ENCODE measurements around the gene SLC52A3. TPM values are rescaled to one million over a fixed set of nuclear protein-coding genes. Genes with fewer than 3 reads are reported as not detected.

SLC52A3 gene
- total and polyA plus RNA-seq, 2 donors (not counting 3 experiments of a cell fraction or from before 2014, with no cell fraction given): not detected

DNA sequence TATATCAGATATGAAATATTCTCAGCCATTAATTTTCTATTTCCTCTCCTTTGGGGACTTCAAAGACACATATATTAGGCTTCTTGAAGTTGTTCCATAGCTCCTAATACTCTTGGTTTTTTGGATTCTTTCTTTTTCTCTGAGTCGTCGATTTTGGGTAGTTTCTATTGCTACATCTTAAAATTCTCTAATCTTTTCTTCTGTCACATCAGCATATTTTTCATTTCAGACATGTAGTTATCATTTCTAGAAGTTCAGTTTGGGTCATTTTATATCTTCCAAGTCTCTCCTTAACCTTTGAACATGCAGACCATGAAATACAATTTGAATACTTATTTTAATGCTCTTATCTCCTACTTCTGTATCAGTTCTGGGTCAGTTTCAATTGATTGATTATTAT is 53.8 kb downstream of the SLC52A3 start:
- Histone ChIP-seq H3K36me3 (ENCODE audit: control insufficient read depth in 2 of 2, extremely low read depth in 1 of 2, insufficient read depth in 2 of 2, low read length in 2 of 2) (no peaks in the 10 kb centered on the region), H2AFZ (ENCODE audit: low read depth, low read length) (no peak overlapping the region), H3K4me2 (ENCODE audit: insufficient read depth, low read length) (no peak overlapping the region), H3K27me3 (ENCODE audit: control insufficient read depth in 2 of 2, insufficient read depth in 2 of 2, low read length in 2 of 2) (peaks cover 13 to 17% of the 10 kb centered on the region in 2 experiments), H4K20me1 (replicated peaks; ENCODE audit: control insufficient read depth, extremely low read depth, insufficient read depth, low read length) (no peaks in the 10 kb centered on the region), H3K4me3 (replicated peaks in 1 of 3; ENCODE audit: insufficient read depth in 1 of 3, low read depth in 1 of 3, low read length in 3 of 3) (no peak overlapping the region), H3K27ac (ENCODE audit: insufficient read depth, low read depth, low read length) (no peak overlapping the region), H3K4me1 (ENCODE audit: control insufficient read depth, extremely low read depth, insufficient read depth, low read length) (no peaks in the 10 kb centered on the region), H3K79me2 (ENCODE audit: control insufficient read depth, insufficient read depth, low read length) (no peaks in the 10 kb centered on the region), H3K9me3 (replicated peaks; ENCODE audit: control insufficient read depth, insufficient read depth, low read length) (no peaks in the 10 kb centered on the region), H3K9me1 (replicated peaks; ENCODE audit: control insufficient read depth, extremely low read depth, insufficient read depth, low read length) (no peaks in the 10 kb centered on the region), H3K9ac (replicated peaks; ENCODE audit: extremely low read depth, insufficient read depth, low read length) (no peak overlapping the region)
- TF ChIP-seq POLR2AphosphoS5 (IDR thresholded peaks at IDR 0.05; ENCODE audit: insufficient read depth, low read depth, low read length) (no peak), FOS (IDR thresholded peaks at IDR 0.05; ENCODE audit: borderline replicate concordance, insufficient read depth, low read length) (no peak), POLR2A (IDR thresholded peaks at IDR 0.05; ENCODE audit: low read depth, low read length) (no peak), GATA2 (IDR thresholded peaks at IDR 0.05; ENCODE audit: insufficient read depth, insufficient read length, low read depth, low read length) (no peak), JUN (IDR thresholded peaks at IDR 0.05; ENCODE audit: borderline replicate concordance, insufficient read depth, insufficient read length, low read depth) (no peak), EZH2 (IDR thresholded peaks at IDR 0.05; ENCODE audit: borderline replicate concordance, low read depth, low read length, severe bottlenecking) (no peak), MYC (IDR thresholded peaks at IDR 0.05; ENCODE audit: low read depth, low read length) (no peak)
- TF ChIP-seq, protein P1, sequence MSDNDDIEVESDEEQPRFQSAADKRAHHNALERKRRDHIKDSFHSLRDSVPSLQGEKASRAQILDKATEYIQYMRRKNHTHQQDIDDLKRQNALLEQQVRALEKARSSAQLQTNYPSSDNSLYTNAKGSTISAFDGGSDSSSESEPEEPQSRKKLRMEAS (IDR thresholded peaks at IDR 0.05; ENCODE audit: insufficient read depth, insufficient read length): no peak
- TF ChIP-seq, protein P2, sequence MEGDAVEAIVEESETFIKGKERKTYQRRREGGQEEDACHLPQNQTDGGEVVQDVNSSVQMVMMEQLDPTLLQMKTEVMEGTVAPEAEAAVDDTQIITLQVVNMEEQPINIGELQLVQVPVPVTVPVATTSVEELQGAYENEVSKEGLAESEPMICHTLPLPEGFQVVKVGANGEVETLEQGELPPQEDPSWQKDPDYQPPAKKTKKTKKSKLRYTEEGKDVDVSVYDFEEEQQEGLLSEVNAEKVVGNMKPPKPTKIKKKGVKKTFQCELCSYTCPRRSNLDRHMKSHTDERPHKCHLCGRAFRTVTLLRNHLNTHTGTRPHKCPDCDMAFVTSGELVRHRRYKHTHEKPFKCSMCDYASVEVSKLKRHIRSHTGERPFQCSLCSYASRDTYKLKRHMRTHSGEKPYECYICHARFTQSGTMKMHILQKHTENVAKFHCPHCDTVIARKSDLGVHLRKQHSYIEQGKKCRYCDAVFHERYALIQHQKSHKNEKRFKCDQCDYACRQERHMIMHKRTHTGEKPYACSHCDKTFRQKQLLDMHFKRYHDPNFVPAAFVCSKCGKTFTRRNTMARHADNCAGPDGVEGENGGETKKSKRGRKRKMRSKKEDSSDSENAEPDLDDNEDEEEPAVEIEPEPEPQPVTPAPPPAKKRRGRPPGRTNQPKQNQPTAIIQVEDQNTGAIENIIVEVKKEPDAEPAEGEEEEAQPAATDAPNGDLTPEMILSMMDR (IDR thresholded peaks at IDR 0.05; ENCODE audit: extremely low read depth in 1 of 2, insufficient read depth in 1 of 2, low read depth in 1 of 2, low read length in 2 of 2): no peak
- BruUV-seq (replicated peaks): no TSS peak
- intact Hi-C loops (cut with micrococcal nuclease): no loop called here
- ChIA-PET CTCF (interaction anchor here (0.9 to 1.1 kb wide), 2 partner anchors 15 to 25 kb away, joined by 3 read pairs; no protein-coding TSS in a partner anchor), POLR2A (no interaction called here)
- dilution Hi-C loops (cut with MboI; ENCODE audit: extremely low pct_ligation_motif_present, low sequenced_read_pairs): no loop called here
- DNase-seq (ENCODE audit: low read depth, low spot score) (no peak), FAIRE-seq (no peak)
